GM18508 (cell line): ENCODE results near the gene GNLY.
"Not testable (repeated sequence)": the region's sequence is repeated elsewhere in the genome, so short reads cannot be mapped to it uniquely, and the experiment has no call there.

ENCODE experiments used
- ATAC-seq: cut with Tn5 transposase; IDR thresholded peaks from one replicate; pipeline ENCODE4 v1.9.1; 2021; ENCODE audit warnings: moderate number of reproducible peaks; ENCODE audit not compliant: insufficient read depth, unreplicated experiment

The GNLY gene

GRCh38 chr2:85706599-85707296, 12.6 kb downstream of the GNLY start:
- no peak for ATAC-seq

GRCh38 chr2:85707304-85707703, 13.1 kb downstream of the GNLY start:
- ATAC-seq = no peak

GRCh38 chr2:85708641-85709040, 14.5 kb downstream of the GNLY start:
- ATAC-seq = no peak

GRCh38 chr2:85709401-85709811, 15.2 kb downstream of the GNLY start:
- no peak for ATAC-seq

- ATAC-seq = no peak
These were observed 16.8 kb downstream of the GNLY start for GRCh38 chr2:85710687-85711577.

GRCh38 chr2:85711578-85712060, 17.5 kb downstream of the GNLY start:
- no peak for ATAC-seq

- no peak for ATAC-seq
These were observed 18.2 kb downstream of the GNLY start for GRCh38 chr2:85712336-85712735.

- no peak for ATAC-seq
These were observed 18.9 kb downstream of the GNLY start for GRCh38 chr2:85712849-85713612.

GRCh38 chr2:85713836-85714235, 19.7 kb downstream of the GNLY start:
- no peak for ATAC-seq

GRCh38 chr2:85714421-85714820, 20.3 kb downstream of the GNLY start:
- not testable (repeated sequence) for ATAC-seq

GRCh38 chr2:85714841-85715240, 20.7 kb downstream of the GNLY start:
- ATAC-seq = no peak

- no peak for ATAC-seq
These were observed 22.3 kb downstream of the GNLY start for GRCh38 chr2:85716346-85716914.

- no peak for ATAC-seq
These were observed 23.3 kb downstream of the GNLY start for GRCh38 chr2:85717308-85718008.

- no peak for ATAC-seq
These were observed 23.8 kb downstream of the GNLY start for GRCh38 chr2:85718009-85718391.

- ATAC-seq = no peak
These were observed 24.8 kb downstream of the GNLY start for GRCh38 chr2:85718885-85719492.

- no peak for ATAC-seq
These were observed 25.6 kb downstream of the GNLY start for GRCh38 chr2:85719609-85720240.

- no peak for ATAC-seq
These were observed 26.4 kb downstream of the GNLY start for GRCh38 chr2:85720533-85720932.

GRCh38 chr2:85721641-85722040, 27.5 kb downstream of the GNLY start:
- no peak for ATAC-seq

GRCh38 chr2:85722519-85722918, 28.4 kb downstream of the GNLY start:
- no peak for ATAC-seq
